ENCODE data around the gene STARD3. TPM values are rescaled to one million over a fixed set of nuclear protein-coding genes. Genes with fewer than 3 reads are reported as not detected.

The STARD3 gene
- total and polyA plus RNA-seq, 2 of the 13 experiments (the other 11 are each of a cell fraction or from before 2014, with no cell fraction given) = 34.6 to 100 TPM

GRCh38 chr17:39621523-39622379 is 15.2 kb upstream of the STARD3 start (continued):
- TF ChIP-seq ZNF280D (CRISPR knock-in tag; IDR thresholded peaks at IDR 0.05) (no peak), THAP7 (CRISPR knock-in tag; IDR thresholded peaks at IDR 0.05) (0 out of 2 replicates have a peak, but pooled peaks have one; percentile 27), NR2F2 (IDR thresholded peaks at IDR 0.05; ENCODE audit: borderline replicate concordance, low read depth) (no peak), IRF2 (CRISPR knock-in tag; IDR thresholded peaks at IDR 0.05) (peak; percentile 90), ZSCAN22 (CRISPR knock-in tag; IDR thresholded peaks at IDR 0.05) (no peak), MBNL3 (CRISPR knock-in tag; conservative IDR thresholded peaks at IDR 0.05) (no peak), PATZ1 (CRISPR knock-in tag; IDR thresholded peaks at IDR 0.05) (peak; percentile 62), STAG1 (CRISPR knock-in tag; IDR thresholded peaks at IDR 0.05) (peak; percentile 98), ZNF704 (CRISPR knock-in tag; IDR thresholded peaks at IDR 0.05; ENCODE audit: borderline replicate concordance) (no peak; the same call in 1 of the 2 replicates), SIX4 (CRISPR knock-in tag; IDR thresholded peaks at IDR 0.05) (0 out of 2 replicates have a peak, but pooled peaks have one; percentile 56), CCAR2 (optimal IDR thresholded peaks at IDR 0.05; ENCODE audit: low read depth, low read length) (no peak), ZNF841 (CRISPR knock-in tag; IDR thresholded peaks at IDR 0.05; ENCODE audit: borderline replicate concordance) (no peak), PAWR (CRISPR knock-in tag; IDR thresholded peaks at IDR 0.05; ENCODE audit: borderline replicate concordance) (no peak), ZNF660 (CRISPR knock-in tag; IDR thresholded peaks at IDR 0.05; ENCODE audit: borderline replicate concordance, low read depth) (no peak), MAZ (IDR thresholded peaks at IDR 0.05; ENCODE audit: borderline replicate concordance, low read depth, low read length) (no peak), MAZ (CRISPR knock-in tag; IDR thresholded peaks at IDR 0.05; ENCODE audit: low read depth) (no peak), SALL1 (CRISPR knock-in tag; IDR thresholded peaks at IDR 0.05) (peak; percentile 87), TRAFD1 (CRISPR knock-in tag; IDR thresholded peaks at IDR 0.05; ENCODE audit: borderline replicate concordance) (no peak)

Measured in HepG2 (cell line).